T-helper 2 cell treated with Interferon-gamma antibody and Interleukin-4, amounts not matched to agents 100 ng/mL and 5 ng/mL, for 36 hours (primary cell): ENCODE results near the gene ANKRD45. TPM values are rescaled to one million over a fixed set of nuclear protein-coding genes. Genes with fewer than 3 reads are reported as not detected.
"Not testable (repeated sequence)": the region's sequence is repeated elsewhere in the genome, so short reads cannot be mapped to it uniquely, and the experiment has no call there.

Experiments
- intact Hi-C: fragments of 100-400 bp; cut with micrococcal nuclease; formaldehyde crosslinking; loops from one replicate; pipeline ENCODE4 v1.15.1; 2023
- total RNA-seq: library from RNA; stranded (reverse); gene quantifications from 2 replicates; pipeline ENCODE4 v1.2.3, GENCODE V29; 2022

The ANKRD45 gene
- total RNA-seq, 1 donor from 2014 or later: 0.11 TPM

- intact Hi-C loops: no loop called here
These were observed 96.1 kb downstream of the ANKRD45 start for GRCh38 chr1:173573596-173573995.

GRCh38 chr1:173572201-173572873 lies 97.3 kb downstream of the ANKRD45 start:
- intact Hi-C loops: no loop called here

DNA sequence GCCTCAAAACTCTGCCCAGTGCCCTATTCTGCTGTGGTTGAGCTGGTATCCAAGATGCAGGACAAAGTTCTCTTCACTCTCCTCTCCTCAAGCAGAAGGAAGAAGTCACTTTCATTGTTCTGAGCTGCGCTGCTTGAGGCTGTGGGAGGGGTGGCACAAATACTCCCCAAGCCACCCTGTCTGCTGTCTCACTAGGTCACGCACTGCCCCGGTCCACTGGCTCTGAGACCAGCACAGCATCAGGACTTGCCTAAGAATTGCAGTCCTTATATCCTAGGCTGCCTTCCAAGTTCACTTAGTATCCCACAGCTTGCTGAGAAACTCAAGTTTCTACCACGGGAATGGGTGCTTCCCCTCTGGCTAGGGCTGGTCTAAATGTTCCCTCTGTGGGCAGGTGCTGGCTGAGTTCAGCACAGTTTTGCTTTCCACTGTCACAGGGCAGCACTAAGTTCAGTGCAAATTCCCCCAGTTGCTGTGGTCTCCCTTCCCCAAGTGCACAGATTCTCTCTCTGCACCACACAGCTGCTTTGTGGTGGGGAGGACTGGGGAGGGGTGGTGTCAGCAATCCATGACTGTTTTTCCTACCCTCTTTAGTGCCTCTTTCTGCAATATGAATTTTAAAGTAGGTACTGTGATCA lies 99.2 kb downstream of the ANKRD45 start:
- intact Hi-C loops: no loop called here

DNA sequence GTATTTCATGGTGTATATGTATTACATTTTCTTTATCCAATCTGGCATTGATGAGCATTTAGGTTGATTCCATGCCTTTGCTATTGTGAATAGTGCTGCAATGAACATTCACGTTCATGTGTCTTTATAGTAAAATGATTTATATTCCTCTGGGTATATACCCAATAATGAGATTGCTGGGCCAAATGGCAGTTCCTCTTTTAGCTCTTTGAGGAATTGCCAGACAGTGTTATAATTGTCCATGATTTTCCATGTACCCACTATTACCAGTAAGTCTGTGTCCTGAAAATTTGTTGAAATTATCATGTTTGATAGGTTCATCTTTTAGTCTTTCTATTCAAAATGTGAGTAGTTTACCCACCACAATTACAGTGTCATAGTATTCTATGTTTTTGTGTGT lies 101.2 kb downstream of the ANKRD45 start:
- intact Hi-C loops: no loop called here

GRCh38 chr1:173563846-173564245 lies 105.8 kb downstream of the ANKRD45 start:
- intact Hi-C loops: not testable (repeated sequence)

GRCh38 chr1:173562813-173563212 lies 106.8 kb downstream of the ANKRD45 start:
- intact Hi-C loops: no loop called here

DNA sequence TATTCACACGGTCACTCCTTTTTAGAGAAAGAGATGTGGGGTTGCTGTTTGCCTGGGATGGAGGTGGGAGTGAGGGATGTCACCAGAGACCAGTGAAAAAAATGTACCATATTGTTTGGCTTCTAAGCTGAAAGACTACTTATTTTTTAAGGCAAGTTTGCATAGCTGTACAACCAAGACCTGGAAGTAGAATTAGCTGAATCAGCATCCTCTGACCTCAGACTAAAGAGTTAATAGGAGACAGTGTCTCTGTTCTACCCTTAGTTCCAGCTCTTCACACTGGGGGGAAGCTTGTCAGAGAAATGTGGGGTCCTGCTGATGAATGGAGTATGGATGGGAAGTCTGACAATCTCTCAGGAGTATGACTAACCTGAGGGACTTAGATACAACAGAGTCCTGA lies 108.4 kb downstream of the ANKRD45 start:
- intact Hi-C loops: no loop called here

- intact Hi-C loops: no loop called here
These were observed 109.3 kb downstream of the ANKRD45 start for GRCh38 chr1:173560285-173560880.

Other genes starting within 250 kb of the ANKRD45 start
- gene PRDX6, start 192.5 kb downstream of the ANKRD45 start, total RNA-seq: 109 and 110 TPM in 2 replicates
- not detected in 2 replicates for gene SLC9C2, start 66.8 kb downstream of the ANKRD45 start, total RNA-seq
- gene TEX50, start 34.5 kb downstream of the ANKRD45 start, total RNA-seq: not detected in 2 replicates
- 21.4 and 21.5 TPM in 2 replicates for gene KLHL20, start 45.1 kb upstream of the ANKRD45 start, total RNA-seq
- gene DARS2, start 154.8 kb upstream of the ANKRD45 start, total RNA-seq: 30.6 and 33.2 TPM in 2 replicates
- gene CENPL, start 155.0 kb upstream of the ANKRD45 start, total RNA-seq: 34.0 and 37.8 TPM in 2 replicates
- 361 and 397 TPM in 2 replicates for gene GAS5, start 198.1 kb upstream of the ANKRD45 start, total RNA-seq
- gene ZBTB37, start 198.5 kb upstream of the ANKRD45 start, total RNA-seq: 9.2 and 10.1 TPM in 2 replicates
- gene SERPINC1, start 247.5 kb upstream of the ANKRD45 start, total RNA-seq: 0.18 and 0.43 TPM in 2 replicates